Smooth muscle cell (in vitro differentiated cells): ENCODE results near the gene TRABD2B. TPM values are rescaled to one million over a fixed set of nuclear protein-coding genes. Genes with fewer than 3 reads are reported as not detected.
A peak's percentile ranks its signal among the peaks of the same experiment; 100 is the strongest.

ENCODE experiments used
- DNase-seq: peaks from one replicate; lab custom pipeline; 2025; ENCODE audit not compliant: unreplicated experiment; lab: John Stamatoyannopoulos, UW
- H2AFZ ChIP-seq: fragments of 200-600 bp; sonication (generic); 2 replicates; pipeline ENCODE4 v1.6.0; 2016; ENCODE audit warnings: antibody characterized with exemption, low read depth, mild to moderate bottlenecking
- H3F3A ChIP-seq: fragments of 200-600 bp; sonication (generic); 2 replicates; pipeline ENCODE4 v1.6.0; 2017; ENCODE audit warnings: antibody characterized with exemption, low read depth
- H3K27ac ChIP-seq: fragments of 200-600 bp; sonication (generic); 2 replicates; pipeline ENCODE4 v1.5.1; 2016; ENCODE audit warnings: low read depth, mild to moderate bottlenecking
- H3K27me3 ChIP-seq: fragments of 200-600 bp; sonication (generic); 2 replicates; pipeline ENCODE4 v1.6.1; 2016; ENCODE audit warnings: low read depth, mild to moderate bottlenecking
- H3K36me3 ChIP-seq: fragments of 200-600 bp; sonication (generic); 2 replicates; pipeline ENCODE4 v1.5.1; 2016; ENCODE audit warnings: low read depth
- H3K4me1 ChIP-seq: fragments of 200-600 bp; sonication (generic); 2 replicates; pipeline ENCODE4 v1.5.1; 2016; ENCODE audit warnings: low read depth
- H3K4me2 ChIP-seq: fragments of 200-600 bp; sonication (generic); 2 replicates; pipeline ENCODE4 v1.6.0; 2016; ENCODE audit warnings: mild to moderate bottlenecking
- H3K4me3 ChIP-seq: fragments of 200-600 bp; sonication (generic); 2 replicates; pipeline ENCODE4 v1.5.1; 2016; ENCODE audit warnings: mild to moderate bottlenecking
- H3K79me2 ChIP-seq: fragments of 200-600 bp; sonication (generic); 2 replicates; pipeline ENCODE4 v1.6.0; 2016; ENCODE audit warnings: low read depth, mild to moderate bottlenecking
- H3K9ac ChIP-seq: fragments of 200-600 bp; sonication (generic); 2 replicates; pipeline ENCODE4 v1.6.0; 2016; ENCODE audit warnings: low read depth
- H3K9me3 ChIP-seq: fragments of 200-600 bp; sonication (generic); replicated peaks from 2 replicates; pipeline ENCODE4 v1.5.1; 2016; ENCODE audit warnings: low read depth
- H4K20me1 ChIP-seq: fragments of 200-600 bp; sonication (generic); 2 replicates; pipeline ENCODE4 v1.6.0; 2016; ENCODE audit warnings: low read depth
- WGBS: methylation state at CpG from one replicate; pipeline ENCODE4 v1.1.7; 2016; ENCODE audit warnings: low lambda C conversion rate; 5-methylcytosine and 5-hydroxymethylcytosine counted together
- polyA plus RNA-seq: library from polyadenylated mRNA; unstranded; fragments of >200 nt; fragmentation: Nextera tagmentation; extraction: Ambion mirVana; gene quantifications from 2 replicates; pipeline ENCODE4 v1.2.1, GENCODE V29; 2016
- total RNA-seq: library from RNA; depleted of rRNA; stranded (reverse); fragments of >200 nt; gene quantifications from 2 replicates; pipeline ENCODE4 v1.2.3, GENCODE V29; 2014
- TF ChIP-seq, protein P1 (sequence below): fragments of 200-600 bp; sonication (generic); IDR thresholded peaks from 2 replicates; pipeline ENCODE4 v1.5.1; 2017; ENCODE audit warnings: borderline replicate concordance, mild to moderate bottlenecking, antibody characterized with exemption; ENCODE audit not compliant: insufficient read depth, poor library complexity, severe bottlenecking

The TRABD2B gene
- total and polyA plus RNA-seq, 2 experiments from 2014 or later = 0.94 to 4.9 TPM

DNA sequence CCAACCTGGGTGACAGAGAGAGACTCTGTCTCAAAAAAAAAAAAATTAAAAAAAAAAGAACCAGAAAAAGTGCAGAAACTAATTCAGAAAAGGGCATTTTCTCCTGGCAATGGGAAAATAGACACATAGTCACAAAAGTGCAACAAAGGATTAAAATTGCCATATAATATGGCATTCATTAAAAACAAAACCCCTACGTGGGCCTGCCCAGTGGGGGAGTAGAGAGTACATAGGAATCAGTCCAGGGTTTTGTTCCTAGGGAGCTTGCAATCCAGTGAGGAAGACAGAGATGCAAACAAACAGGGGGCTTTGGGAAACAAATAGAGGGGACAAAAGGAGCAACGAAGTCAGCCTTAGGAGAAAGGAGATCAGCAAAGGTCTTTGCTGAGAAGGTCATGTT is 4.5 kb upstream of the TRABD2B start:
- 58% methylated on average over 2 of the region's 2 CpGs for WGBS
- no peak overlapping the region for H2AFZ ChIP-seq
- H3K27ac ChIP-seq = no peak overlapping the region
- no peaks in the 10 kb centered on the region for H3K36me3 ChIP-seq
- H3F3A ChIP-seq = no peaks in the 10 kb centered on the region
- no peak overlapping the region for H3K4me2 ChIP-seq
- H3K4me3 ChIP-seq = no peak overlapping the region
- no peaks in the 10 kb centered on the region for H4K20me1 ChIP-seq
- peaks cover 7% of the 10 kb centered on the region for H3K4me1 ChIP-seq
- peaks cover 10% of the 10 kb centered on the region for H3K27me3 ChIP-seq
- TF ChIP-seq, protein P1, sequence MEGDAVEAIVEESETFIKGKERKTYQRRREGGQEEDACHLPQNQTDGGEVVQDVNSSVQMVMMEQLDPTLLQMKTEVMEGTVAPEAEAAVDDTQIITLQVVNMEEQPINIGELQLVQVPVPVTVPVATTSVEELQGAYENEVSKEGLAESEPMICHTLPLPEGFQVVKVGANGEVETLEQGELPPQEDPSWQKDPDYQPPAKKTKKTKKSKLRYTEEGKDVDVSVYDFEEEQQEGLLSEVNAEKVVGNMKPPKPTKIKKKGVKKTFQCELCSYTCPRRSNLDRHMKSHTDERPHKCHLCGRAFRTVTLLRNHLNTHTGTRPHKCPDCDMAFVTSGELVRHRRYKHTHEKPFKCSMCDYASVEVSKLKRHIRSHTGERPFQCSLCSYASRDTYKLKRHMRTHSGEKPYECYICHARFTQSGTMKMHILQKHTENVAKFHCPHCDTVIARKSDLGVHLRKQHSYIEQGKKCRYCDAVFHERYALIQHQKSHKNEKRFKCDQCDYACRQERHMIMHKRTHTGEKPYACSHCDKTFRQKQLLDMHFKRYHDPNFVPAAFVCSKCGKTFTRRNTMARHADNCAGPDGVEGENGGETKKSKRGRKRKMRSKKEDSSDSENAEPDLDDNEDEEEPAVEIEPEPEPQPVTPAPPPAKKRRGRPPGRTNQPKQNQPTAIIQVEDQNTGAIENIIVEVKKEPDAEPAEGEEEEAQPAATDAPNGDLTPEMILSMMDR = no peak
- no peak overlapping the region for H3K9ac ChIP-seq
- no peaks in the 10 kb centered on the region for H3K79me2 ChIP-seq
- H3K9me3 ChIP-seq = no peaks in the 10 kb centered on the region
- no peak for DNase-seq

DNA sequence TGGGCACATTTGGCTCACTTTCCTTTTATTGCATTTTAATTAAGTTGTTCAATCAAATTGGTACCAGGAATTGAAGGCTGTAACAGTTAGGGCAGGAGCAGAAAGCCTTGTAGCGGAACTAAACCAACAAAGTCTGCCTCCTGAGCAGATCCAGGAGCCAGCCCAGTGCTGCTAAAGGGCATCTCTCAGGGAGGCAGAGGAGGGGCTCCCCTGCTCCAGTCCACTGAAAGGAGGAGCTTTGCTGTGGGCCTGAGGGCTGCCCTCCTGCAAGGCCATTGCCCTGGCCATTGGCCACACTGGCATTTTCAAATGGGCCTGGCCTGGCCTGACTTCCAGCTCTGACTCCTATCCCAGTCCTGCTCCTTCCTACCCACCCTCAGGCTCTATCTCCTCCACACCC is 3.7 kb upstream of the TRABD2B start:
- Histone ChIP-seq H3K9me3 (no peaks in the 10 kb centered on the region), H3K36me3 (no peaks in the 10 kb centered on the region), H2AFZ (no peak overlapping the region), H3K4me2 (no peak overlapping the region), H3K27ac (no peak overlapping the region), H4K20me1 (no peaks in the 10 kb centered on the region), H3K27me3 (peaks cover 15% of the 10 kb centered on the region), H3K4me1 (peaks cover 7% of the 10 kb centered on the region), H3F3A (no peaks in the 10 kb centered on the region), H3K79me2 (no peaks in the 10 kb centered on the region), H3K4me3 (no peak overlapping the region), H3K9ac (no peak overlapping the region)
- TF ChIP-seq, protein P1 = no peak
- DNase-seq = no peak
- WGBS = 100% methylated on average over 1 of the region's 1 CpG

DNA sequence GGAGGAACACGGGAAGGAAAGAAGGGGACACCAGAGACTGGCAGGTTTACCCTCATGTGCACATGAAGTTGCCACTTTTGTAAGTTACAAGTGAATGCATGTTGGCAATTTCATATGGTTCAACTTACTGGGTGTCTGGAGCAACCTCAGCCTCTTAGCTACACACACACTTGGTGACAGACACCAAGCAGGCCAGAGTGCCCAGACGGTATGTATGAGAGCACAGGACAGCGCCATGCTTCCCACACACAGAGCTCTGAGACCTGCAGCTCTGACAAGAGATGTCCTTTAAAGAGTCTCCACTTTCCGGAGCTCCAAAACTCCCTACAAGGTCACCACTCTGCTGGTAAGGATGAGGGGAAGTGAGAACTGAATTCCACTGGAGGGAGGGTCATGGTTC is 1.9 kb upstream of the TRABD2B start:
- Histone ChIP-seq H3K4me1 (peaks cover 7% of the 10 kb centered on the region), H3F3A (no peaks in the 10 kb centered on the region), H2AFZ (no peak overlapping the region), H3K27me3 (peaks cover 27% of the 10 kb centered on the region), H3K79me2 (peaks cover 3% of the 10 kb centered on the region), H3K9me3 (no peaks in the 10 kb centered on the region), H3K4me2 (no peak overlapping the region), H3K27ac (no peak overlapping the region), H3K4me3 (no peak overlapping the region), H3K36me3 (no peaks in the 10 kb centered on the region), H4K20me1 (peaks cover 7% of the 10 kb centered on the region), H3K9ac (no peak overlapping the region)
- no peak for DNase-seq
- WGBS = 66% methylated on average over 4 of the region's 4 CpGs
- TF ChIP-seq, protein P1 = no peak

DNA sequence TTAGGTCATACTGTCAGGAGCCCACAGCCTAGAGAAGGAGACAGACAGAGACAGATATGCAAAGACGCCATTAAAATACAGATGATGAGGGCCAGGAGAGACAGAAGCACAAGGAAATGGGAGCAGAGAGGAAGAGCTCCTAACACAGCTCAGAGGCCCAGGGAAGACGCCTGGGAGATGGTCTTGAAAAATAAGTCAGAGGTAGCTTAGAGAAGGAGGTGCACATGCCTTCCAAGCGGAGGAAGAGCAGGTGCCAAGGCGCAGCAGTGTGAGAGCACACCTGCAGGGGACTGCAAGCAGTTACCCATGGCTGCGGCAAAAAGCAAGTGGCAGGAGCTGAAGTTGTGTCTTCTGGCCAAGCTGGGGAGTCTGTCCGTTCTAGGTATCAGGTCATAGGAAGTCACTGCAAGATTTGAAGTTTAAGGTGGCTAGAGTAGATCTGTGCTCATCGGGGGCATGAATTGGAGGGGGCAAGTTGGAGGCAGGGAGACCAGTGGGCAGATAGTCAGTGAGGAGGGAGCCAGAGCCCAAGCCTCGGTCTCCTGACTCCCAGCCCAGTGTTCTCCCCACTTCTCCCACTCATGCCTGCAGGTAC is 1.3 kb upstream of the TRABD2B start:
- Histone ChIP-seq H3K4me2 (peak overlapping the region; percentile 78), H3K27me3 (peaks cover 33% of the 10 kb centered on the region), H3K9ac (no peak overlapping the region), H3K79me2 (peaks cover 3% of the 10 kb centered on the region), H3K9me3 (no peaks in the 10 kb centered on the region), H3K36me3 (no peaks in the 10 kb centered on the region), H4K20me1 (peaks cover 11% of the 10 kb centered on the region), H3K4me1 (peaks cover 7% of the 10 kb centered on the region), H3K4me3 (no peak overlapping the region), H3K27ac (no peak overlapping the region), H3F3A (no peaks in the 10 kb centered on the region), H2AFZ (no peak overlapping the region)
- no peak for DNase-seq
- TF ChIP-seq, protein P1 = no peak
- WGBS = 90% methylated on average over 8 of the region's 8 CpGs
